Measurements from ENCODE around the gene SNAP29.

- no peak for TF ChIP-seq POLR2A (IDR thresholded peaks at IDR 0.05)
- no peak for TF ChIP-seq CTCF (IDR thresholded peaks at IDR 0.05)
Observed at GRCh38 chr22:20903093-20903492, 44.3 kb downstream of the SNAP29 start.
